HepG2 (cell line): ENCODE results near the gene CAMK2D. TPM values are rescaled to one million over a fixed set of nuclear protein-coding genes. Genes with fewer than 3 reads are reported as not detected.

ENCODE experiments used
- ATAC-seq: fragments of 200-7000 bp; cut with Tn5 transposase; 3 replicates; pipeline ENCODE4 v1.9.1; 2020; ENCODE audit warnings: mild to moderate bottlenecking, moderate library complexity
- BruUV-seq: library from RNA; stranded (reverse); fragments of 400-500 nt; replicated peaks from 2 replicates; lab custom pipeline; 2021; lab: Mats Ljungman, UMichigan
- CTCF ChIA-PET: fragments of 300-600 bp; formaldehyde crosslinking; extraction: SDS; loops from one replicate; lab custom pipeline; 2021; ENCODE audit warnings: low total read pairs, inconsistent platforms, low intra/inter-chr PET ratio; lab: Yijun Ruan, JAX
- POLR2A ChIA-PET: fragments of 350-600 bp; sonication (Branson Sonifier 250); formaldehyde crosslinking; loops from one replicate; lab custom pipeline; 2020; ENCODE audit warnings: antibody characterized with exemption, inconsistent platforms; lab: Yijun Ruan, JAX
- DNase-seq: peaks from one replicate; pipeline ENCODE4 v3.0.0-alpha.2; 2015; ENCODE audit warnings: low spot score
- FAIRE-seq: peaks from 3 replicates; lab custom pipeline; 2011; peaks lifted over from hg19 to GRCh38; lab: Jason Lieb, UNC
- H2AFZ ChIP-seq: one replicate; pipeline ENCODE4 v1.6.1; 2011; ENCODE audit warnings: low read length, inconsistent platforms
- H3K27ac ChIP-seq: fragments of 300-600 bp; 3 replicates; pipeline ENCODE4 v1.8.0; 2011; ENCODE audit warnings: mixed run types, mild to moderate bottlenecking, mixed read lengths, low read length, inconsistent platforms; ENCODE audit not compliant: insufficient read depth; ENCODE audit errors: extremely low read length
- H3K27me3 ChIP-seq, 2 experiments: fragments of 200-600 bp in 1 of 2; 2 replicates in 1 of 2; 3 replicates in 1 of 2; pipeline versions ENCODE4 v1.6.0 to v1.8.0; 2011; ENCODE audit warnings: low read length in 2 of 2, mild to moderate bottlenecking in 2 of 2, moderate library complexity in 2 of 2, inconsistent platforms in 1 of 2; ENCODE audit not compliant: insufficient read depth in 2 of 2, control insufficient read depth in 1 of 2
- H3K36me3 ChIP-seq, 2 experiments: fragments of 200-600 bp in 1 of 2; replicated peaks in 1 of 2; 2 replicates in 1 of 2; 3 replicates in 1 of 2; pipeline versions ENCODE4 v1.5.1 to v1.8.0; 2011; ENCODE audit warnings: low read length in 2 of 2, inconsistent platforms in 1 of 2; ENCODE audit not compliant: insufficient read depth in 2 of 2, control insufficient read depth in 1 of 2
- H3K4me1 ChIP-seq: 2 replicates; pipeline ENCODE4 v1.5.1; 2012; ENCODE audit warnings: low read length, inconsistent platforms; ENCODE audit not compliant: insufficient read depth
- H3K4me2 ChIP-seq: 2 replicates; pipeline ENCODE4 v1.6.0; 2011; ENCODE audit warnings: low read depth, low read length, inconsistent platforms
- H3K4me3 ChIP-seq, 3 experiments: fragments of 200-600 bp in 1 of 3; sonication (generic), shearing (Covaris generic) in 1 of 3; replicated peaks in 1 of 3; 2 replicates each; pipeline ENCODE4 v1.5.1; 2011 to 2016; ENCODE audit warnings: low read length in 3 of 3, inconsistent platforms in 2 of 3, low read depth in 2 of 3, mild to moderate bottlenecking in 2 of 3, control low read depth in 1 of 3, mixed read lengths in 1 of 3; ENCODE audit not compliant: insufficient read depth in 1 of 3
- H3K79me2 ChIP-seq: one replicate; pipeline ENCODE4 v1.6.1; 2011; ENCODE audit warnings: low read length, inconsistent platforms; ENCODE audit not compliant: insufficient read depth
- H3K9ac ChIP-seq: 2 replicates; pipeline ENCODE4 v1.6.0; 2011; ENCODE audit warnings: mild to moderate bottlenecking, low read depth, low read length, inconsistent platforms; ENCODE audit not compliant: insufficient read depth
- H3K9me3 ChIP-seq: 2 replicates; pipeline ENCODE4 v1.5.1; 2012; ENCODE audit warnings: mild to moderate bottlenecking, low read length
- H4K20me1 ChIP-seq: 2 replicates; pipeline ENCODE4 v1.6.0; 2011; ENCODE audit warnings: inconsistent platforms, mild to moderate bottlenecking, low read length, moderate library complexity; ENCODE audit not compliant: insufficient read depth
- FOXO4 ChIP-seq: sonication (generic); formaldehyde crosslinking; conservative IDR thresholded peaks from 2 replicates; pipeline ENCODE4 v1.8.1; 2023; ENCODE audit warnings: missing genetic modification reagents
- GFI1 ChIP-seq: sonication (generic); formaldehyde crosslinking; IDR thresholded peaks from 2 replicates; pipeline ENCODE4 v1.5.0; 2020; ENCODE audit warnings: missing genetic modification reagents, mild to moderate bottlenecking, borderline replicate concordance
- RBAK ChIP-seq: sonication (generic); formaldehyde crosslinking; IDR thresholded peaks from 2 replicates; pipeline ENCODE4 v1.5.1; 2020; ENCODE audit warnings: mild to moderate bottlenecking, missing genetic modification reagents
- ZBTB2 ChIP-seq: sonication (generic); formaldehyde crosslinking; IDR thresholded peaks from 2 replicates; pipeline ENCODE4 v1.8.0; 2022; ENCODE audit warnings: low read depth, missing genetic modification reagents
- ZFP36 ChIP-seq: fragments of 150-350 bp; IDR thresholded peaks from 2 replicates; pipeline ENCODE4 v1.6.1; 2018; ENCODE audit warnings: borderline replicate concordance, low read length, low read depth; ENCODE audit not compliant: partially characterized antibody
- ZKSCAN8 ChIP-seq: IDR thresholded peaks from 2 replicates; pipeline ENCODE4 v1.6.1; 2016; ENCODE audit warnings: borderline replicate concordance, missing genetic modification reagents, missing compliant biosample characterization
- WGBS: methylation state at CpG from one replicate; pipeline ENCODE4 v1.1.6; 2017; ENCODE audit warnings: low lambda C conversion rate; 5-methylcytosine and 5-hydroxymethylcytosine counted together
- in situ Hi-C: cut with HindIII; loops from 2 replicates; pipeline ENCODE4 v1.10.0; 2017; ENCODE audit warnings: low pct_unique_long_range_greater_than_20kb; ENCODE audit not compliant: extremely low pct_ligation_motif_present
- intact Hi-C: fragments of 100-400 bp; cut with micrococcal nuclease; formaldehyde crosslinking; loops from one replicate; pipeline ENCODE4 v1.10.0; 2022; ENCODE audit not compliant: unreplicated experiment
- polyA plus RNA-seq, 8 experiments: library from polyadenylated mRNA; depleted of rRNA in 3 of 8; stranded (reverse) in 7 of 8; unstranded in 1 of 8; fragments of >200 nt; fragmentation: Illumina TruSeq in 4 of 8; extraction: Trizol in 4 of 8; gene quantifications; 2 replicates each; pipeline versions ENCODE4 v1.2.1 to v1.2.3, GENCODE V29; 2011 to 2016; ENCODE audit warnings: low read depth in 4 of 8, missing spikeins in 1 of 8, mixed read lengths in 1 of 8; ENCODE audit not compliant: insufficient read depth in 1 of 8
- total RNA-seq, 5 experiments: library from RNA; depleted of rRNA; stranded (reverse); fragments of >200 nt; fragmentation: Illumina TruSeq; extraction: Trizol; gene quantifications; 2 replicates each; pipeline ENCODE4 v1.2.3, GENCODE V29; 2016; ENCODE audit warnings: low read depth in 1 of 5

CAMK2D gene
- total and polyA plus RNA-seq, 2 of the 13 experiments (the other 11 are each of a cell fraction or from before 2014, with no cell fraction given), result 18.0 to 65.4 TPM

- Histone ChIP-seq H3K9ac (no peak overlapping the region), H2AFZ (no peak overlapping the region), H3K27ac (no peak overlapping the region), H4K20me1 (no peaks in the 10 kb centered on the region), H3K4me2 (no peak overlapping the region), H3K79me2 (no peaks in the 10 kb centered on the region), H3K4me3 (no peak overlapping the region), H3K27me3 (no peaks in the 10 kb centered on the region), H3K36me3 (peaks cover 0 to 11% of the 10 kb centered on the region in 2 experiments; a peak in 1 of 5 replicates), H3K9me3 (no peaks in the 10 kb centered on the region), H3K4me1 (no peaks in the 10 kb centered on the region)
- intact Hi-C loops (no loop called here), in situ Hi-C loops (no loop called here)
- no TSS peak for BruUV-seq
- ChIA-PET POLR2A (no interaction called here), CTCF (no interaction called here)
- TF ChIP-seq ZKSCAN8, result no peak
- TF ChIP-seq ZFP36, result no peak
- no peak for TF ChIP-seq GFI1 (CRISPR knock-in tag)
- no peak for TF ChIP-seq RBAK (CRISPR knock-in tag)
- no peak for TF ChIP-seq ZBTB2 (CRISPR knock-in tag)
- TF ChIP-seq FOXO4 (CRISPR knock-in tag), result no peak
- FAIRE-seq, result no peak
- no peak for ATAC-seq
- WGBS, result 99% methylated on average over 2 of the region's 2 CpGs
- no peak for DNase-seq
Measured at GRCh38 chr4:113531572-113531971, 230.0 kb downstream of the CAMK2D start.
